ENCODE measurements around the gene SAP30L.

DNA sequence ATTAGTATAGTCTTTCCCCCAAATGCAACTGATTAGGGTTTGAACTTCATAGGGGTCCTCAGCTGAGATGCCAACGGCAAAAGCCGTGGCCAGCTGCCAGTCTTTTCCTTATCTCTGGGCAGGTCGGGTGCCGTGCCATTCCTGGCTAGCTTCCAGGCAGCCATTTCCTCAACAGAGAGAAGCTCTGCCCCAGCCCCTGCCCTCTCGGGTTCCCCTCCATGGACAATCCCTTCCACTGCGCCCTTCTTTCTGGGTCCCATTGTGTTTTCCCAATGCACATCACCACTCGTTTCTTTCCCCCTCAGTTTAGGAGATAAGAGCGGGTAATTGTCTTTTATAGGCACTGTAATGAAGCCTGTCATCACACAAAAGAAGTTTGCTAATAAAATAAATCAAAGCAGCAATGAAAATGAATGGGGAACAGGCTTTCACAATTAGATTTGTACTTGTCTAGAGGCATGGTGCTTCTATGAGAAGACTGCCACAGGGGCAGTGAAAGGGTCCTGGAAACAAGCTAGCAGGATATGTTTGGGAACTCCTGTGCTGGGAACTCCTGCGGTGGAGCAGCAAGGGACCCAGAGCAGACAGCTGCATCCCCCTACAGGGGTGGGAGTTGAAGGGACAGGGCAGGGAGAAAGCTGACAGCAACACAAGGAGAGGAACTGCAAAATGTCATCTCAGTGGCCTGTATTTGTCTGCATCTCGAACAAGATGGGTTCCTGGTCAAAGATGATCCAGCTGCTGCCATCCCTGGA lies 48.0 kb upstream of the SAP30L start:
- TF ChIP-seq, protein P1, sequence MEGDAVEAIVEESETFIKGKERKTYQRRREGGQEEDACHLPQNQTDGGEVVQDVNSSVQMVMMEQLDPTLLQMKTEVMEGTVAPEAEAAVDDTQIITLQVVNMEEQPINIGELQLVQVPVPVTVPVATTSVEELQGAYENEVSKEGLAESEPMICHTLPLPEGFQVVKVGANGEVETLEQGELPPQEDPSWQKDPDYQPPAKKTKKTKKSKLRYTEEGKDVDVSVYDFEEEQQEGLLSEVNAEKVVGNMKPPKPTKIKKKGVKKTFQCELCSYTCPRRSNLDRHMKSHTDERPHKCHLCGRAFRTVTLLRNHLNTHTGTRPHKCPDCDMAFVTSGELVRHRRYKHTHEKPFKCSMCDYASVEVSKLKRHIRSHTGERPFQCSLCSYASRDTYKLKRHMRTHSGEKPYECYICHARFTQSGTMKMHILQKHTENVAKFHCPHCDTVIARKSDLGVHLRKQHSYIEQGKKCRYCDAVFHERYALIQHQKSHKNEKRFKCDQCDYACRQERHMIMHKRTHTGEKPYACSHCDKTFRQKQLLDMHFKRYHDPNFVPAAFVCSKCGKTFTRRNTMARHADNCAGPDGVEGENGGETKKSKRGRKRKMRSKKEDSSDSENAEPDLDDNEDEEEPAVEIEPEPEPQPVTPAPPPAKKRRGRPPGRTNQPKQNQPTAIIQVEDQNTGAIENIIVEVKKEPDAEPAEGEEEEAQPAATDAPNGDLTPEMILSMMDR (conservative IDR thresholded peaks at IDR 0.05 in 1 of 2, IDR thresholded peaks at IDR 0.05 in 1 of 2; ENCODE audit: low read depth in 1 of 2, low read length in 2 of 2), result no peak
- no peak for TF ChIP-seq EZH2 (IDR thresholded peaks at IDR 0.05; ENCODE audit: low read length, missing control alignments)
